Osteoblast (primary cell): Measurements from ENCODE around the gene CELSR1. TPM values are rescaled to one million over a fixed set of nuclear protein-coding genes. Genes with fewer than 3 reads are reported as not detected.

Experiments
- DNase-seq: peaks from one replicate; pipeline ENCODE4 v3.0.0; 2011; ENCODE audit warnings: low spot score, mixed read lengths; ENCODE audit not compliant: insufficient read length; ENCODE audit errors: missing footprints
- H2AFZ ChIP-seq: 2 replicates; pipeline ENCODE4 v1.6.0; 2011; ENCODE audit warnings: mild to moderate bottlenecking, low read length
- H3K27ac ChIP-seq: 2 replicates; pipeline ENCODE4 v1.5.1; 2011; ENCODE audit warnings: mild to moderate bottlenecking, low read depth, low read length, moderate library complexity
- H3K27me3 ChIP-seq: 2 replicates; pipeline ENCODE4 v1.6.0; 2012; ENCODE audit warnings: mild to moderate bottlenecking, control low read depth, inconsistent platforms, low read length, moderate library complexity; ENCODE audit not compliant: insufficient read depth
- H3K36me3 ChIP-seq: 2 replicates; pipeline ENCODE4 v1.5.1; 2011; ENCODE audit warnings: mild to moderate bottlenecking, low read length, control low read depth, moderate library complexity; ENCODE audit not compliant: insufficient read depth
- H3K4me1 ChIP-seq: 2 replicates; pipeline ENCODE4 v1.5.1; 2011; ENCODE audit warnings: mild to moderate bottlenecking, low read length, control low read depth, moderate library complexity; ENCODE audit not compliant: insufficient read depth
- H3K4me2 ChIP-seq: 2 replicates; pipeline ENCODE4 v1.6.0; 2011; ENCODE audit warnings: mild to moderate bottlenecking, low read length; ENCODE audit not compliant: insufficient read depth
- H3K4me3 ChIP-seq: fragments of 200-600 bp; sonication (generic); 3 replicates; pipeline ENCODE4 v1.5.1; 2012; ENCODE audit warnings: mild to moderate bottlenecking, low read length, inconsistent platforms; ENCODE audit not compliant: insufficient read depth
- H3K79me2 ChIP-seq: 2 replicates; pipeline ENCODE4 v1.6.0; 2012; ENCODE audit warnings: mild to moderate bottlenecking, low read length, control low read depth, inconsistent platforms; ENCODE audit not compliant: insufficient read depth
- H3K9me3 ChIP-seq: 2 replicates; pipeline ENCODE4 v1.5.1; 2011; ENCODE audit warnings: low read depth, low read length, control low read depth
- H4K20me1 ChIP-seq: 2 replicates; pipeline ENCODE4 v1.6.0; 2012; ENCODE audit warnings: mild to moderate bottlenecking, low read length, control low read depth; ENCODE audit not compliant: insufficient read depth
- total RNA-seq: library from RNA; depleted of rRNA; stranded (reverse); fragments of >200 nt; gene quantifications from 2 replicates; pipeline ENCODE4 v1.2.3, GENCODE V29; 2012
- TF ChIP-seq, protein P1 (sequence below): IDR thresholded peaks from 2 replicates; pipeline ENCODE4 v1.5.1; 2011; ENCODE audit warnings: mild to moderate bottlenecking, low read depth, low read length, moderate library complexity; ENCODE audit errors: extremely low read depth

CELSR1 gene
- total RNA-seq, 1 donor, result 3.6 TPM

DNA sequence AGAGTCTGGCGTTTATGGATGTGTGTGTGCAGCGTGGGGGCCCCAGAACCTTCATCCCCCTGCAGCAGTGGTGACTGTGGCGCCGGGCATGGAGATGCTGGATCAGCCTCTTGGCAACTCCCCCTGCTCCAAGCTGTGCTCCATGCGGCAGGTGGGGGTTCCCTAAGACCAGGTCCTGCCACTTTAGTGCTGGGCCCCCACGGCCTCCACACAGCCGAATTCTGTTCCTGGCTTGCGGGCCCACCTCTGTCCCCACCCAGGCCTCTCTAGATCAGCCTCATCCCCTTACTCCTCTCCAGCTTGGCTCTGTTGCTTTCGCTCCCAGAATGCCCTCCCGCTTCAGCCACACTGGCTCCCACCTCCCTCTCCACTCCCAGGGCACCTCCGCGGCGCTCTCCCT lies 142.3 kb downstream of the CELSR1 start:
- DNase-seq, result no peak
- Histone ChIP-seq H3K4me2 (no peak overlapping the region), H3K9me3 (no peaks in the 10 kb centered on the region), H2AFZ (no peak overlapping the region), H3K4me1 (peaks cover 4% of the 10 kb centered on the region), H3K27me3 (no peaks in the 10 kb centered on the region), H3K4me3 (no peak overlapping the region), H3K36me3 (no peaks in the 10 kb centered on the region), H3K27ac (no peak overlapping the region), H3K79me2 (no peaks in the 10 kb centered on the region), H4K20me1 (no peaks in the 10 kb centered on the region)
- TF ChIP-seq, protein P1, sequence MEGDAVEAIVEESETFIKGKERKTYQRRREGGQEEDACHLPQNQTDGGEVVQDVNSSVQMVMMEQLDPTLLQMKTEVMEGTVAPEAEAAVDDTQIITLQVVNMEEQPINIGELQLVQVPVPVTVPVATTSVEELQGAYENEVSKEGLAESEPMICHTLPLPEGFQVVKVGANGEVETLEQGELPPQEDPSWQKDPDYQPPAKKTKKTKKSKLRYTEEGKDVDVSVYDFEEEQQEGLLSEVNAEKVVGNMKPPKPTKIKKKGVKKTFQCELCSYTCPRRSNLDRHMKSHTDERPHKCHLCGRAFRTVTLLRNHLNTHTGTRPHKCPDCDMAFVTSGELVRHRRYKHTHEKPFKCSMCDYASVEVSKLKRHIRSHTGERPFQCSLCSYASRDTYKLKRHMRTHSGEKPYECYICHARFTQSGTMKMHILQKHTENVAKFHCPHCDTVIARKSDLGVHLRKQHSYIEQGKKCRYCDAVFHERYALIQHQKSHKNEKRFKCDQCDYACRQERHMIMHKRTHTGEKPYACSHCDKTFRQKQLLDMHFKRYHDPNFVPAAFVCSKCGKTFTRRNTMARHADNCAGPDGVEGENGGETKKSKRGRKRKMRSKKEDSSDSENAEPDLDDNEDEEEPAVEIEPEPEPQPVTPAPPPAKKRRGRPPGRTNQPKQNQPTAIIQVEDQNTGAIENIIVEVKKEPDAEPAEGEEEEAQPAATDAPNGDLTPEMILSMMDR, result no peak

DNA sequence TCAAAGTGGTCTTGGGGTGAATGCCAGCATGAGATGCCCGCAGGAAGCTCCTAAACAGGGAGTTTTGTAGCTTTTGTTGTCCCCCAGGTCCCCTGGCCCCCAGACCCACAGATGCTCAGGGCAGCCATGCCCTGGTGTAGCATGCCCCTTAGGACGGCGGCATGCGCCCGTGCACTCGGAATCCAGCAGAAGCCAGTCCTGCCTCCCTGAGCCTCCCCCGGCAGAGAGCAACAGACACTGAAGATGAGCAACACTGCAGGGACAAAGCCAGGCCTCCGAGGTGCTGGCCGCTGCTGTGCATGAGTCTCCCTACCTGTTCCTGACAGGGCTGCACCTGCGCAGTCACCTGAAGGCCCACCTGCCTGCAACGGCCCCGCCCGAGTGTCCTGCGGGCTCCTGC lies 142.8 kb downstream of the CELSR1 start:
- Histone ChIP-seq H3K27me3 (no peaks in the 10 kb centered on the region), H3K4me2 (no peak overlapping the region), H3K4me1 (peaks cover 4% of the 10 kb centered on the region), H2AFZ (no peak overlapping the region), H3K27ac (no peak overlapping the region), H4K20me1 (no peaks in the 10 kb centered on the region), H3K9me3 (no peaks in the 10 kb centered on the region), H3K36me3 (no peaks in the 10 kb centered on the region), H3K4me3 (no peak overlapping the region), H3K79me2 (no peaks in the 10 kb centered on the region)
- TF ChIP-seq, protein P1, result no peak
- no peak for DNase-seq

DNA sequence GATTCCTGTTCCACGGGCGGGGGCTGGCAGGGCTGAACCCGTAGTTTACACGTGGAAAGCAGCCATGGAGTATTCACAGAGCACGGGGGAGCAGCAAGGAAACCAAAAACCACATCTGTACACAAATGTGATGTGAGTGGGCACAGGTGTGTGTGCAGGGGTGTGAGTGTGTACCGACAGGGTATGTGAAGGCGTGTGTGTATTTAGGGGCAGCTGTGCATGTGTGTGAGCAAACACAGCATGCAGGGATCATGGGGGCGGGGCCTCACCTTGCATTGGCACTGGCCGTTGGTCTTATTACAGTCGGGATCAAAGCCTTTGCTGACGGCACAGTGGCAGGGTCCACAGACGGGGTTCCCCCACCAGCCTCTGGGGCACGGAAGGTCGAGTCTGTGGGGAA lies 143.5 kb downstream of the CELSR1 start:
- DNase-seq, result no peak
- Histone ChIP-seq H3K79me2 (no peaks in the 10 kb centered on the region), H2AFZ (no peak overlapping the region), H4K20me1 (no peaks in the 10 kb centered on the region), H3K27ac (no peak overlapping the region), H3K36me3 (no peaks in the 10 kb centered on the region), H3K27me3 (no peaks in the 10 kb centered on the region), H3K4me2 (no peak overlapping the region), H3K9me3 (no peaks in the 10 kb centered on the region), H3K4me3 (no peak overlapping the region), H3K4me1 (peaks cover 4% of the 10 kb centered on the region)
- TF ChIP-seq, protein P1, result no peak

DNA sequence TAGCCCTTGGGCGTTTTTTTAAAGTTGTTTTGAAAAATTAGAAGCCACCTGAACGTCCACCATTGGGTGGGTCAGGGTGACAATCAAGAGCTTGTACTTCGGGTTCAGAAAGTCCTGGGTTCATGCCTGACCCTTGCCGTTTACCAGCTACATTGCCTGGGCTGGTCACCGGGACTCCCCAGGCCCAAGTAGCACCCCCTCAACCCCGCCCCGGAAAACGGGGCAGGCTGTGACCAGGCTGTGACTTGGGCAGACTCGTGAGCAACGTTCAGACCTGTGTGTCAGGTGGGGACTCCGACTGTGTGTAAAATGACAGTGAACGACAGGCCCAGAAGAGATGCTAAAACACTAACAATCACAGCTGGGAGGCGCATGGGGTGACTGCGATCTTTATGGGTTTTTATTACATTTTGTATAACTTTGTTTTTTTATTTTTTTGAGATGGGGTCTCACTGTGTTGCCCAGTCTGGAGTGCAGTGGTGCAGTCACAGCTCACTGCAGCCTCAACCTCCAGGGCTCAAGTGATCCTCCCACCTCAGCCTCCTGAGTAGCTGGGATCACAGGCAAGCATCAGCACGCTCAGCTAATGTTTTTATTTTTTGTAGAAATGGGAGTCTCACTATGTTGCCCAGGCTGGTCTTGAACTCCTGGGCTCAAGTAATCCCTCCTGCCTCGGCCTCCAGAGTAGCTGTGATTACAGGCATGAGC lies 145.1 kb downstream of the CELSR1 start:
- Histone ChIP-seq H4K20me1 (no peaks in the 10 kb centered on the region), H2AFZ (no peak overlapping the region), H3K4me2 (no peak overlapping the region), H3K27me3 (no peaks in the 10 kb centered on the region), H3K36me3 (no peaks in the 10 kb centered on the region), H3K27ac (no peak overlapping the region), H3K79me2 (no peaks in the 10 kb centered on the region), H3K4me3 (no peak overlapping the region), H3K4me1 (peaks cover 4% of the 10 kb centered on the region), H3K9me3 (no peaks in the 10 kb centered on the region)
- DNase-seq, result no peak
- TF ChIP-seq, protein P1, result no peak
